Epidermal melanocyte (primary cell): Measurements from ENCODE around the gene ANGPTL2.
"Not testable (repeated sequence)": the region's sequence is repeated elsewhere in the genome, so short reads cannot be mapped to it uniquely, and the experiment has no call there.

Experiments
- DNase-seq: peaks from one replicate; pipeline ENCODE4 v3.0.0; 2011; ENCODE audit warnings: low spot score; ENCODE audit not compliant: insufficient read length

ANGPTL2 gene, protein sequence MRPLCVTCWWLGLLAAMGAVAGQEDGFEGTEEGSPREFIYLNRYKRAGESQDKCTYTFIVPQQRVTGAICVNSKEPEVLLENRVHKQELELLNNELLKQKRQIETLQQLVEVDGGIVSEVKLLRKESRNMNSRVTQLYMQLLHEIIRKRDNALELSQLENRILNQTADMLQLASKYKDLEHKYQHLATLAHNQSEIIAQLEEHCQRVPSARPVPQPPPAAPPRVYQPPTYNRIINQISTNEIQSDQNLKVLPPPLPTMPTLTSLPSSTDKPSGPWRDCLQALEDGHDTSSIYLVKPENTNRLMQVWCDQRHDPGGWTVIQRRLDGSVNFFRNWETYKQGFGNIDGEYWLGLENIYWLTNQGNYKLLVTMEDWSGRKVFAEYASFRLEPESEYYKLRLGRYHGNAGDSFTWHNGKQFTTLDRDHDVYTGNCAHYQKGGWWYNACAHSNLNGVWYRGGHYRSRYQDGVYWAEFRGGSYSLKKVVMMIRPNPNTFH

GRCh38 chr9:127122176-127123063 lies at the start of gene ANGPTL2:
Gene ANGPTL2 (minus strand): TSS chr9:127122635. CDS start chr9:127108731, 13,904 bp downstream.
- peak; percentile 89 for DNase-seq

GRCh38 chr9:127171348-127171747 lies 48.9 kb upstream of the ANGPTL2 start:
- DNase-seq: not testable (repeated sequence)

DNA sequence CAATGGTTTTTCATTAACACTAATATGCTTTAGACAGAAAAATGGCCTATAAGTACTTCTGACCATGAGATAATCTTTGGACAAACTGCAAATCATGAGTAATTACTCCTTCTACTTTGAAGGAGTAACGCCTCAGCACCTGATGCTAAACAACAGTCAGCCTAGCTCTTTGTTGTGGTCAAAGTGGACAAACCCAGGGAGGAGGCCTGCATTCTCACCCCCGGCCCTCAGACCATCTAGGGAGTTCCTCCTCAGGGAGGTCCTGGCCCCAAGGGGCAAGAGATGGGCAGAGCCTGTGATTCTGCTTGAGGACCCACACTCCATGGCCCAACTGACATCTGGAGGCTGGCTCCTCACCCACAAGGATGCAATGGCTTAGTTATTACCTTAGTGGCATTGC lies 48.2 kb upstream of the ANGPTL2 start:
- DNase-seq: no peak

- no peak for DNase-seq
Observed at GRCh38 chr9:127170103-127170502, 47.7 kb upstream of the ANGPTL2 start.

GRCh38 chr9:127169575-127169883 lies 47.1 kb upstream of the ANGPTL2 start:
- DNase-seq: no peak

DNA sequence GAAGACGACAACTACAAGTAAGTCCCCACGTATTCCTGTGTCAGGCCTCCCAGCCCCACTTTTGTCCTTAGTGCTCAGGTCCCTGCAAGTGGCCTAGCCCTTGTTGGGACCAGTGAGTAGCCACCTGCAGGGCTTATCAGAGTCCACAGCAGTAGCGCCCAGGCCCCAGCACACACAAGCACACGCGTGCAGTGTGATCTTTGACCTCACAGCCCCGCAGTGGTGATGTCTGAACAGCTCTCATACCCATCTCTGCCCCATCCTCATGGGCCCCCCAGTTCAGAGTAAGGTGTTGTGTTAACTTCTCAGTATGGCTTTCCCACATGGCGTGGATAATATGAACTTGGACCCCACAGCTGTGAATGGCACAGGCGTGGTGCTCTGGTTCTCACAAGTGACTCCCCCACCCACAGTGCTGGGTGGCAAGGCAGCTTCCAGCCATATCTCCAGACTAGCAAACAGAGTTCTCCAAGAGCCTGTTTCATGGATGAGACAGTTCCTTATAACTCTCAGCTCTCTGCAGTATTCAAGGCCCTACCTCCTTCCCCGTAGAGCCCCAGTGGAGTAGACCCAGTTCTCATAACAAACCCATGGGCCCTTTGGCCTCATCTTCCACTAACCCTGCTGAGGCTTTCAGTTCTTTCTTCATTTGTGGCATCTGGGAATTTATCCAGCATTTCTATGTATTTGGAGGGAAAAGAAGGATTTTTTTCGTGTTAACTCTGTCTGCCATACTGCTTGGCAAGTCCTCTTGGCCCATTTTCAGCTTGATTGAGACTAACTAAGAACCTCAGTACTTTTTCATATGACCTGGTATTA lies 46.5 kb upstream of the ANGPTL2 start:
- DNase-seq: no peak

GRCh38 chr9:127167560-127168326 lies 45.3 kb upstream of the ANGPTL2 start:
- DNase-seq: no peak

DNA sequence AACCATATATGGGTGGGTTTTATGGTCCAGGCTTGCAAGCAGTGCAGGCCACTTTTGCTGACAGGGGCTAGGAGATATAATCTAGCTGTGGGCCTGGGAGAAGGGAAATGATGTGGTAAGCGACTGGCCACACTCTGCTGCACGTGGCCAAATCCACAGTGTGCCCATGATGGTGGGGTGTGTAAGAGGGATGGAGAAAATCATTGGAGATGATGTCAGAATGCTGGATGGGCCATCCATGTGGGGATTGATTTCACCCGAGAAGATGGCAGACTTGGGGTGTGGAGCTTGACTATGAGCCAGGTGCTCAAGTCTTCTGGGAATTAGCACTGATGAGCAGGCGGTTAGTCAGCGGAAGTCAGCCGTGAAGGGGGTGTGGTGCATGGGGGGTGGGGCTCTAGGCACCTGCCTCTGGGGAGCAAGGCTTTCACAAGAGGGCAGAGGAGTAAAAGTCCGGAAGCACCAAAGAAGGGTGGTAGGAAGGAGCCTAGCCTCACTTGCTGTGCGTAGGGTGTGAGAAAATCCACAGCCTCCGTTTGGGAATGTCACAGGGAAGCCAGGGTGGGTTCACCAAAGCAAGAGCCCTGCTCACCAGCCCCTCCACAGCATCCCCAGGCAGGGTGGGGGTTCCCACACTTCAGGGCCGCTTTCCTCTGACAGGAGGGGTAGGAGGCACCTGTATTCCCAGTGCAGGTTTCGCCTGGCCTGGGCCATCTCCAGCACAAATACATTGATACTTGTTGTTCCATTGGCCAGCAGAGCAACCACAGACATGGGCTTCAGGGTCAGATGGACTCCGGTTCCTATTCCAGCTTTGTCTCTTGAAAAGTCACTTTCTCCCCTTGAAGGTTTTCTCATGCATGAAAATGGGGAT lies 44.5 kb upstream of the ANGPTL2 start:
- no peak for DNase-seq

- DNase-seq: no peak
Observed at GRCh38 chr9:127166111-127166510, 43.7 kb upstream of the ANGPTL2 start.

DNA sequence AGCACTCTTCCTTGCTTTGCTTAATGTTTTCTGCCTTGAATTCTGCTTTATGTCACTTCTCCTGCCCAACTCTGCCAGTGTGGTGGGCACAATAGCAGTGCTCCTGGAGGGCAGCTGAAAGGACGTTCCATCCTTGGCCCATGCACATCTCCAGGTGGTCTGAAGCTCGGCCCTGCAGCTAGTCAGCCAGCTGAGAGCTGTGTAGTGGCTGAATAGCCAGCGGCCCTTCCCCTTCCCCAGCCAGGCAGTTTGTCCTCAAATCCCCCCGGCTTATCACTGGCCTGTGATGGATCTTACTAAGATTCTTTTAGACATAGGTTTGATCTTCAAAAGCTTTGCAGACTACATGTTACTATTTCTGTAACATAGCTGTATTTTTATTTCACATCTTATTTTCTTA lies 42.7 kb upstream of the ANGPTL2 start:
- DNase-seq: no peak

- no peak for DNase-seq
Observed at GRCh38 chr9:127163409-127163808, 41.0 kb upstream of the ANGPTL2 start.

DNA sequence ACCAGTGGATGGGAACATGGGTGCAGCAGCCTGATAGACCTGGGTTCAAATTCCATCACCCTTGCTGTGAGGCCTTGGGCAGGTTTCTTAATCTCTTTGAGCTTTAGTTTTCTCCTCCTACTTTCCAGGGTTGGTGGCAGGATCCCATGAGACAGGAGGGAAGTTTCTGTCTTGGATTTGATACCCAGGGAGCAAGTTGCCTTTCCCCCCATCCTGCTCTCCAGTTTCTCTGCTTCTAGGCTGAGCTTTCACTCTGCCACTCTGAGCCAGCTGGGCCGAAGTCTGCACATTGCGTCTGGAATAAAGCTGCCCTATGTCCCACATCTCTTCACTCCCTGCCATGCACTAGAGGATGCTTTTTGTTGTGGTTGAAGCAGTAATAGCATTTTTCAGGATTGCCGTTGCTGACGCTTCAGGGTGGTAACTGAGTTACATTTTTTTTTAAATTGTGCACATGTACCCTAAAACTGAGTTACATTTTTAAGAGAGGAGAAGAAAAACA lies 40.5 kb upstream of the ANGPTL2 start:
- no peak for DNase-seq

GRCh38 chr9:127162046-127162863 lies 39.8 kb upstream of the ANGPTL2 start:
- no peak for DNase-seq

DNA sequence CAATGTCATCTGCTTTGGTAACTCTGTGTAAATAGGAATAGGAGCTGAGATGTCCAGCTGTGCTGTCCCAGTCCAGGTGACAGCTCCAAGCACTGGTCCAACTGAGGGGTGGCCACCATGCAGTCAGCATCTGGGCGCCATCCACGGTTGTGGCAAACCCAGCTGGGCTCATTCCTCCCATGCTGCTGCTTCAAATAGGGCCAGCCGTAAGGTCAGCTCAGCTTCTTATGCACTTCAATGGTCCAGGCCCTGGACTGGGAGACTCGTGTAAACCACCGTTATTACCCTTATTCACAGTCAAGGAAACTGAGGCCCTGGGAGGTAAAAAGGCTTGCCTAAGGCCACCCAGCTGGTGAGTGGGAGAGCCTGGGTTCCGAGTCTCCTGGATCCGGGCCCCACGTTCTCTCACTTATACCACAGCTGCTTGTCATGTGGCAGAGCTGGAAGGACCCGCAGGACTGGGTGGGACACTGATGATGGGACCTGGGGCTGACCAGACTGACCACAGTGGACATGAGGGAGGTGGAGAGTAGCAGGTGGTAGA lies 38.7 kb upstream of the ANGPTL2 start:
- DNase-seq: no peak

GRCh38 chr9:127159949-127160610 lies 37.6 kb upstream of the ANGPTL2 start:
- DNase-seq: no peak

GRCh38 chr9:127159325-127159801 lies 36.9 kb upstream of the ANGPTL2 start:
- DNase-seq: peak; percentile 49

- DNase-seq: no peak
Observed at GRCh38 chr9:127158786-127159324, 36.4 kb upstream of the ANGPTL2 start.
